SK-N-SH treated with all-trans-retinoic acid at 6 μM for 48 hours (cell line): Measurements from ENCODE around the gene CYB561.

Experiments used
- ATAC-seq: fragments of 200-7000 bp; cut with Tn5 transposase; 3 replicates; pipeline ENCODE4 v1.9.1; 2020; ENCODE audit warnings: mild to moderate bottlenecking, moderate library complexity
- BACH2 ChIP-seq: fragments of 250-450 bp; sonication (Bioruptor Pico); IDR thresholded peaks from 2 replicates; pipeline ENCODE4 v1.9.0; 2021; ENCODE audit warnings: mild to moderate bottlenecking, borderline replicate concordance
- CSDC2 ChIP-seq: fragments of 250-450 bp; sonication (Bioruptor Pico); IDR thresholded peaks from 2 replicates; pipeline ENCODE4 v1.5.0; 2020; ENCODE audit warnings: mild to moderate bottlenecking, moderate library complexity
- ESRRG ChIP-seq: fragments of 250-450 bp; sonication (Bioruptor Pico); IDR thresholded peaks from 2 replicates; pipeline ENCODE4 v1.6.1; 2021; ENCODE audit warnings: mild to moderate bottlenecking
- GLIS3 ChIP-seq: fragments of 250-450 bp; sonication (Bioruptor Pico); IDR thresholded peaks from 2 replicates; pipeline ENCODE4 v1.5.0; 2020; ENCODE audit warnings: mild to moderate bottlenecking, moderate library complexity
- ISL1 ChIP-seq: fragments of 250-450 bp; sonication (Bioruptor Pico); IDR thresholded peaks from 2 replicates; pipeline ENCODE4 v2.1.2; 2022; ENCODE audit warnings: mild to moderate bottlenecking, moderate library complexity
- OSR1 ChIP-seq: fragments of 250-450 bp; sonication (Bioruptor Pico); IDR thresholded peaks from 2 replicates; pipeline ENCODE4 v1.8.0; 2022; ENCODE audit warnings: moderate library complexity, mild to moderate bottlenecking, inconsistent platforms
- PPARA ChIP-seq: fragments of 250-450 bp; sonication (Bioruptor Pico); IDR thresholded peaks from 2 replicates; pipeline ENCODE4 v1.5.0; 2020; ENCODE audit warnings: mild to moderate bottlenecking, borderline replicate concordance
- SNAI2 ChIP-seq: fragments of 250-450 bp; sonication (Bioruptor Pico); IDR thresholded peaks from 2 replicates; pipeline ENCODE4 v1.5.0; 2020; ENCODE audit warnings: mild to moderate bottlenecking, moderate library complexity
- TCF4 ChIP-seq: fragments of 250-450 bp; sonication (Bioruptor Pico); IDR thresholded peaks from 2 replicates; pipeline ENCODE4 v1.8.0; 2021; ENCODE audit warnings: mild to moderate bottlenecking, moderate library complexity, borderline replicate concordance
- TOX ChIP-seq: fragments of 250-450 bp; sonication (Bioruptor Pico); IDR thresholded peaks from 2 replicates; pipeline ENCODE4 v1.8.0; 2021; ENCODE audit warnings: mild to moderate bottlenecking, moderate library complexity, borderline replicate concordance
- ZC3H10 ChIP-seq: fragments of 250-450 bp; sonication (Bioruptor Pico); IDR thresholded peaks from 2 replicates; pipeline ENCODE4 v1.5.1; 2021; ENCODE audit warnings: mild to moderate bottlenecking, moderate library complexity
- ZFP3 ChIP-seq: fragments of 250-450 bp; sonication (Bioruptor Pico); IDR thresholded peaks from 2 replicates; pipeline ENCODE4 v1.5.0; 2020; ENCODE audit warnings: mild to moderate bottlenecking, moderate library complexity
- ZNF565 ChIP-seq: fragments of 450-650 bp; formaldehyde crosslinking; conservative IDR thresholded peaks from 2 replicates; pipeline ENCODE4 v1.5.0; 2020; ENCODE audit warnings: low read depth, mild to moderate bottlenecking, moderate library complexity
- ZNF70 ChIP-seq: fragments of 450-650 bp; formaldehyde crosslinking; IDR thresholded peaks from 2 replicates; pipeline ENCODE4 v1.5.0; 2020; ENCODE audit warnings: mild to moderate bottlenecking, moderate library complexity
- ZNF8 ChIP-seq: fragments of 450-650 bp; formaldehyde crosslinking; IDR thresholded peaks from 2 replicates; pipeline ENCODE4 v1.5.0; 2020; ENCODE audit warnings: mild to moderate bottlenecking, moderate library complexity
- TF ChIP-seq, protein P1 (sequence below): fragments of 250-450 bp; sonication (Bioruptor Pico); IDR thresholded peaks from 2 replicates; pipeline ENCODE4 v1.5.1; 2020; ENCODE audit warnings: low read depth, mild to moderate bottlenecking, moderate library complexity
- TF ChIP-seq, protein P2 (sequence below): fragments of 250-450 bp; sonication (Bioruptor Pico); IDR thresholded peaks from 2 replicates; pipeline ENCODE4 v1.8.0; 2020; ENCODE audit warnings: mild to moderate bottlenecking, moderate library complexity, borderline replicate concordance
- TF ChIP-seq, protein P3 (sequence below): fragments of 250-450 bp; sonication (Bioruptor Pico); IDR thresholded peaks from 2 replicates; pipeline ENCODE4 v1.8.0; 2021; ENCODE audit warnings: low read depth, mild to moderate bottlenecking, moderate library complexity, borderline replicate concordance
- TF ChIP-seq, protein P4 (sequence below): fragments of 250-450 bp; sonication (Bioruptor Pico); IDR thresholded peaks from 2 replicates; pipeline ENCODE4 v1.5.1; 2021; ENCODE audit warnings: mild to moderate bottlenecking, moderate library complexity
- TF ChIP-seq, protein P5 (sequence below): fragments of 250-450 bp; sonication (Bioruptor Pico); IDR thresholded peaks from 2 replicates; pipeline ENCODE4 v1.5.0; 2020; ENCODE audit warnings: mild to moderate bottlenecking, moderate library complexity

Gene CYB561

DNA sequence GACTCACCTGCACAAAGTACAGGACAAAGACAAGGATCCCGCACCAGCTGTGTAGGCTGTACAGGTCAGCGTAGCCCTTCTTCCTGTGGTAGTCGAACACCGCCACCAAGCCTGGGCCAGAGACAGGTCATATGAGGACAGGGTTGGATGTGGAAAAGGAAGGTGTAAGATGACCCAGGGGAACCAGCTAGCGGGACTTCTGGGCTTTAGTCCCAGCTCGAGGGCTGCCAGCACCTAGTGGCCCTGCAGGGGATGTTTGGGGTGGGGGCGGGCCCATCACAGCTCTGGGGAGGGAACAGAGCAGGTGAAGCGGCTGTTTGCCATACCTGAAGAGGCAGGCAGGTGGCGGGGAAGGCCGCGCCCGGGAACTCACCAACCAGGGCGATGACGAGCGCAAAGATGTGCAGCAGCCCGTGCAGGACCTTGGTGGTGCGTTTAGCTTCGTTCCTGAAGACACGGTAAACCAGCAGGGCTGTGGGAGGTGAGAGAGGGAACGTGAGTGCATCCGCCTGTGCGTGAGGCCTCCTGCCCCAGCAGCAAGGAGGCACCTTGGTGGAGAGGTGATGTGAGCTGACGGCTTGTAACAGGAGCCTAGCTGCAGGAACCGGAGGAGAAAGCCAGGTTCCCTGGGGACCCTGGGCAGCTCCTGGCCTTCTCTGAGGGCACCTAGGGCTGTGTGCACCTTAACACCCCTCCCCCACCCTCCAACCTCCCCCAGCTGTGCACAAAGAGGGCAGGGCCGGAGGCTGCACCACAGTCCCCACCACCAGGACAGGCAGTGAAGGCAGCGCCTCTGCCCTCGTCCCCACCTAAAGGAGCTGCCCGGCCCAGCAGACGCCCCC lies 10.2 kb downstream of the CYB561 start (continued):
- TF ChIP-seq, protein P1, sequence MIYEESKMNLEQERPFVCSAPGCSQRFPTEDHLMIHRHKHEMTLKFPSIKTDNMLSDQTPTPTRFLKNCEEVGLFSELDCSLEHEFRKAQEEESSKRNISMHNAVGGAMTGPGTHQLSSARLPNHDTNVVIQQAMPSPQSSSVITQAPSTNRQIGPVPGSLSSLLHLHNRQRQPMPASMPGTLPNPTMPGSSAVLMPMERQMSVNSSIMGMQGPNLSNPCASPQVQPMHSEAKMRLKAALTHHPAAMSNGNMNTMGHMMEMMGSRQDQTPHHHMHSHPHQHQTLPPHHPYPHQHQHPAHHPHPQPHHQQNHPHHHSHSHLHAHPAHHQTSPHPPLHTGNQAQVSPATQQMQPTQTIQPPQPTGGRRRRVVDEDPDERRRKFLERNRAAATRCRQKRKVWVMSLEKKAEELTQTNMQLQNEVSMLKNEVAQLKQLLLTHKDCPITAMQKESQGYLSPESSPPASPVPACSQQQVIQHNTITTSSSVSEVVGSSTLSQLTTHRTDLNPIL (CRISPR knock-in tag), result no peak
- TF ChIP-seq ZNF70, result no peak

DNA sequence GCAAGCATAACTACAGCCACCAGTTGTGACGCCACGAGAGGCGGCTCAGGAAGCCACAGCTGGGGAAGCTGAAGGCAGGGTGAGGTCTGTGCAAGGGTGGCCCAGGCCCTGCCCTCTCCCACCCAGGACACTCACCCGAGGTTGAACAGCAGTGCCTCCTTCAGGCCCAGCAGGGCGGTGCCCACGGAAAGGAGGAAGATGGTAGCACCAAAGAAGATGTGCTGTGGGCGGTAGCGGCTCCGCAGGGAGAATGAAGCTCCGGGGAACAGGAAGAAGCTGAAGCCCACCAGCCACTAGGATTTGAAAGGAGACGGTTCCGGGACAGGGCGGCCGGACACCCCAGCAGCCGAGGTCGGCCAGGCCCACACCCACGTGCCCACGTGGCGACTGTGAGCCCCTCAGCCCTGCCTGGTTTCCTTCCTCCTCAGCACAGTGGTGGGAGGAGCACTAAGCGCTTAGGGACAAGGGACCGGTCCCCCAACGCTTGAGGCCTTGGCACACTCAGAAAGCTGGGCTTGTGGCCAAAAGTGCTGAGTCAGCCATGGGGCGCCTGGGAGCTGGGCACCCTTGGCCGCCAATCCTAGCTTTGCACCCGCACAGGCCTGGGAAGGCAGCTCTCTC lies 11.0 kb downstream of the CYB561 start:
- TF ChIP-seq ZC3H10 (no peak), GLIS3 (CRISPR knock-in tag) (no peak), TCF4 (CRISPR knock-in tag) (no peak), ESRRG (CRISPR knock-in tag) (0 out of 2 replicates have a peak, but pooled peaks have one; percentile 65), SNAI2 (CRISPR knock-in tag) (no peak), CSDC2 (0 out of 2 replicates have a peak, but pooled peaks have one; percentile 28), BACH2 (CRISPR knock-in tag) (no peak), OSR1 (CRISPR knock-in tag) (no peak), ZFP3 (CRISPR knock-in tag) (peak; percentile 56; the same call in 1 of the 2 replicates), ZNF8 (CRISPR knock-in tag) (no peak), PPARA (CRISPR knock-in tag) (no peak)
- TF ChIP-seq, protein P2, sequence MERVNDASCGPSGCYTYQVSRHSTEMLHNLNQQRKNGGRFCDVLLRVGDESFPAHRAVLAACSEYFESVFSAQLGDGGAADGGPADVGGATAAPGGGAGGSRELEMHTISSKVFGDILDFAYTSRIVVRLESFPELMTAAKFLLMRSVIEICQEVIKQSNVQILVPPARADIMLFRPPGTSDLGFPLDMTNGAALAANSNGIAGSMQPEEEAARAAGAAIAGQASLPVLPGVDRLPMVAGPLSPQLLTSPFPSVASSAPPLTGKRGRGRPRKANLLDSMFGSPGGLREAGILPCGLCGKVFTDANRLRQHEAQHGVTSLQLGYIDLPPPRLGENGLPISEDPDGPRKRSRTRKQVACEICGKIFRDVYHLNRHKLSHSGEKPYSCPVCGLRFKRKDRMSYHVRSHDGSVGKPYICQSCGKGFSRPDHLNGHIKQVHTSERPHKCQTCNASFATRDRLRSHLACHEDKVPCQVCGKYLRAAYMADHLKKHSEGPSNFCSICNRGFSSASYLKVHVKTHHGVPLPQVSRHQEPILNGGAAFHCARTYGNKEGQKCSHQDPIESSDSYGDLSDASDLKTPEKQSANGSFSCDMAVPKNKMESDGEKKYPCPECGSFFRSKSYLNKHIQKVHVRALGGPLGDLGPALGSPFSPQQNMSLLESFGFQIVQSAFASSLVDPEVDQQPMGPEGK (CRISPR knock-in tag), result no peak
- TF ChIP-seq, protein P1 (CRISPR knock-in tag), result no peak
- TF ChIP-seq, protein P3, sequence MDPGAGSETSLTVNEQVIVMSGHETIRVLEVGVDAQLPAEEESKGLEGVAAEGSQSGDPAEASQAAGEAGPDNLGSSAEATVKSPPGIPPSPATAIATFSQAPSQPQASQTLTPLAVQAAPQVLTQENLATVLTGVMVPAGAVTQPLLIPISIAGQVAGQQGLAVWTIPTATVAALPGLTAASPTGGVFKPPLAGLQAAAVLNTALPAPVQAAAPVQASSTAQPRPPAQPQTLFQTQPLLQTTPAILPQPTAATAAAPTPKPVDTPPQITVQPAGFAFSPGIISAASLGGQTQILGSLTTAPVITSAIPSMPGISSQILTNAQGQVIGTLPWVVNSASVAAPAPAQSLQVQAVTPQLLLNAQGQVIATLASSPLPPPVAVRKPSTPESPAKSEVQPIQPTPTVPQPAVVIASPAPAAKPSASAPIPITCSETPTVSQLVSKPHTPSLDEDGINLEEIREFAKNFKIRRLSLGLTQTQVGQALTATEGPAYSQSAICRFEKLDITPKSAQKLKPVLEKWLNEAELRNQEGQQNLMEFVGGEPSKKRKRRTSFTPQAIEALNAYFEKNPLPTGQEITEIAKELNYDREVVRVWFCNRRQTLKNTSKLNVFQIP, result no peak
- TF ChIP-seq, protein P4, sequence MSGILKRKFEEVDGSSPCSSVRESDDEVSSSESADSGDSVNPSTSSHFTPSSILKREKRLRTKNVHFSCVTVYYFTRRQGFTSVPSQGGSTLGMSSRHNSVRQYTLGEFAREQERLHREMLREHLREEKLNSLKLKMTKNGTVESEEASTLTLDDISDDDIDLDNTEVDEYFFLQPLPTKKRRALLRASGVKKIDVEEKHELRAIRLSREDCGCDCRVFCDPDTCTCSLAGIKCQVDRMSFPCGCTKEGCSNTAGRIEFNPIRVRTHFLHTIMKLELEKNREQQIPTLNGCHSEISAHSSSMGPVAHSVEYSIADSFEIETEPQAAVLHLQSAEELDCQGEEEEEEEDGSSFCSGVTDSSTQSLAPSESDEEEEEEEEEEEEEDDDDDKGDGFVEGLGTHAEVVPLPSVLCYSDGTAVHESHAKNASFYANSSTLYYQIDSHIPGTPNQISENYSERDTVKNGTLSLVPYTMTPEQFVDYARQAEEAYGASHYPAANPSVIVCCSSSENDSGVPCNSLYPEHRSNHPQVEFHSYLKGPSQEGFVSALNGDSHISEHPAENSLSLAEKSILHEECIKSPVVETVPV (CRISPR knock-in tag), result 0 out of 2 replicates have a peak, but pooled peaks have one; percentile 61
- ATAC-seq, result peak; percentile 23

DNA sequence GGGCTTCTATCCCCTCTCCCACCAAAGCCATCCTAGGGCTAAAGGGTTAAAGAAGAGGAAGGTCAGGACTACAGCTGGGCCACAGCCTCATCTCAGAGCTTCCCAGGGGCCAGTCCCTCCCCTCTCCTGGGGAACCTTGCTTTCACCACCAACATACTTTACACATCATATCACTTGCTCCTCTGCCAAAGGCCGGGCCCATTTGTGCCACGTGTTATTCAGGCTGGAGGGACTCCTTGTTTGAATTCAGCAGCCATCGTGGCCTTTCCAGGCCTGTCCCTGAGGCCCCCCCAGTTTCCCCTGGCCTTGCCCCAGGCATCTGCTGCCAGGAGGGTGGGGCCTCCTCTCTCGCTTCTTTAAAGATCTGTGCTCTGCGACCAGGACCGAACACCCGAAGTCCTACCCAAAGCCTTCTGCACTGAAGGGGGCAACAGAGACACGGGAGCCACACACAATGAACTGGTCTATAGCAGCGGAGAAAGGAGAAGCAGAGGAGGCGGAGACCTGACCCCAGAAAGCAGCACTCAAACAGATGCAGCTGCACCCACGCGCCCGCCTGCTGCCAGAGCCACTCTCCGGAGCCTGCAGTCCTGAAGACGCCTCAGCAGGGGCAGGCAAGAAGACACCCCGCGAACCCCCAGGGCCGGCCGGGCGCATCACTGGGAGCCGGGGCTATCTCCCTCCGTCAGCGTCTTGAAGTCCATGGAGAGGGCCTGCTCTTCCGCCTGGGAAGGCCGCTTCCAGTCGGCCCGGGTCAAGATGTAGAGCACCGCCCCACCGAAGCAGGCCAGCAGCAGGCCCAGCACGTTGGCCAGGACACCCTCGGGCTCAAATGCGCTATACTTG lies 12.1 kb downstream of the CYB561 start:
- ATAC-seq, result peak; percentile 75
- TF ChIP-seq, protein P5, sequence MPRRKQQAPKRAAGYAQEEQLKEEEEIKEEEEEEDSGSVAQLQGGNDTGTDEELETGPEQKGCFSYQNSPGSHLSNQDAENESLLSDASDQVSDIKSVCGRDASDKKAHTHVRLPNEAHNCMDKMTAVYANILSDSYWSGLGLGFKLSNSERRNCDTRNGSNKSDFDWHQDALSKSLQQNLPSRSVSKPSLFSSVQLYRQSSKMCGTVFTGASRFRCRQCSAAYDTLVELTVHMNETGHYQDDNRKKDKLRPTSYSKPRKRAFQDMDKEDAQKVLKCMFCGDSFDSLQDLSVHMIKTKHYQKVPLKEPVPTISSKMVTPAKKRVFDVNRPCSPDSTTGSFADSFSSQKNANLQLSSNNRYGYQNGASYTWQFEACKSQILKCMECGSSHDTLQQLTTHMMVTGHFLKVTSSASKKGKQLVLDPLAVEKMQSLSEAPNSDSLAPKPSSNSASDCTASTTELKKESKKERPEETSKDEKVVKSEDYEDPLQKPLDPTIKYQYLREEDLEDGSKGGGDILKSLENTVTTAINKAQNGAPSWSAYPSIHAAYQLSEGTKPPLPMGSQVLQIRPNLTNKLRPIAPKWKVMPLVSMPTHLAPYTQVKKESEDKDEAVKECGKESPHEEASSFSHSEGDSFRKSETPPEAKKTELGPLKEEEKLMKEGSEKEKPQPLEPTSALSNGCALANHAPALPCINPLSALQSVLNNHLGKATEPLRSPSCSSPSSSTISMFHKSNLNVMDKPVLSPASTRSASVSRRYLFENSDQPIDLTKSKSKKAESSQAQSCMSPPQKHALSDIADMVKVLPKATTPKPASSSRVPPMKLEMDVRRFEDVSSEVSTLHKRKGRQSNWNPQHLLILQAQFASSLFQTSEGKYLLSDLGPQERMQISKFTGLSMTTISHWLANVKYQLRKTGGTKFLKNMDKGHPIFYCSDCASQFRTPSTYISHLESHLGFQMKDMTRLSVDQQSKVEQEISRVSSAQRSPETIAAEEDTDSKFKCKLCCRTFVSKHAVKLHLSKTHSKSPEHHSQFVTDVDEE (CRISPR knock-in tag), result peak; percentile 21; the same call in 1 of the 2 replicates
- TF ChIP-seq ESRRG (CRISPR knock-in tag) (no peak), ZFP3 (CRISPR knock-in tag) (0 out of 2 replicates have a peak, but pooled peaks have one; percentile 48), SNAI2 (CRISPR knock-in tag) (0 out of 2 replicates have a peak, but pooled peaks have one; percentile 12), ZNF565 (CRISPR knock-in tag) (no peak), TOX (no peak), ISL1 (CRISPR knock-in tag) (peak; percentile 16; the same call in 1 of the 2 replicates), ZNF70 (no peak), CSDC2 (no peak; the same call in 1 of the 2 replicates), ZNF8 (CRISPR knock-in tag) (no peak), ZC3H10 (no peak)
- TF ChIP-seq, protein P3, result 0 out of 2 replicates have a peak, but pooled peaks have one; percentile 48
